HL-60 (cell line): Measurements from ENCODE around the gene MRI1.

Experiments
- POLR2AphosphoS5 ChIP-seq: IDR thresholded peaks from 2 replicates; pipeline ENCODE4 v1.6.1; 2012; ENCODE audit warnings: low read depth
- REST ChIP-seq: IDR thresholded peaks from 2 replicates; pipeline ENCODE4 v1.6.1; 2012; ENCODE audit warnings: low read depth; ENCODE audit not compliant: insufficient replicate concordance
- TF ChIP-seq, protein P1 (sequence below): IDR thresholded peaks from one replicate; pipeline ENCODE4 v1.5.1; 2011; ENCODE audit warnings: low read length, control low read depth, inconsistent platforms; ENCODE audit not compliant: insufficient read depth

- TF ChIP-seq REST: no peak
- TF ChIP-seq, protein P1, sequence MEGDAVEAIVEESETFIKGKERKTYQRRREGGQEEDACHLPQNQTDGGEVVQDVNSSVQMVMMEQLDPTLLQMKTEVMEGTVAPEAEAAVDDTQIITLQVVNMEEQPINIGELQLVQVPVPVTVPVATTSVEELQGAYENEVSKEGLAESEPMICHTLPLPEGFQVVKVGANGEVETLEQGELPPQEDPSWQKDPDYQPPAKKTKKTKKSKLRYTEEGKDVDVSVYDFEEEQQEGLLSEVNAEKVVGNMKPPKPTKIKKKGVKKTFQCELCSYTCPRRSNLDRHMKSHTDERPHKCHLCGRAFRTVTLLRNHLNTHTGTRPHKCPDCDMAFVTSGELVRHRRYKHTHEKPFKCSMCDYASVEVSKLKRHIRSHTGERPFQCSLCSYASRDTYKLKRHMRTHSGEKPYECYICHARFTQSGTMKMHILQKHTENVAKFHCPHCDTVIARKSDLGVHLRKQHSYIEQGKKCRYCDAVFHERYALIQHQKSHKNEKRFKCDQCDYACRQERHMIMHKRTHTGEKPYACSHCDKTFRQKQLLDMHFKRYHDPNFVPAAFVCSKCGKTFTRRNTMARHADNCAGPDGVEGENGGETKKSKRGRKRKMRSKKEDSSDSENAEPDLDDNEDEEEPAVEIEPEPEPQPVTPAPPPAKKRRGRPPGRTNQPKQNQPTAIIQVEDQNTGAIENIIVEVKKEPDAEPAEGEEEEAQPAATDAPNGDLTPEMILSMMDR: no peak
- TF ChIP-seq POLR2AphosphoS5: no peak
These were observed 17.2 kb upstream of the MRI1 start for GRCh38 chr19:13747098-13747453.
